ENCODE measurements around the gene ALDH3A2.

GRCh38 chr17:19654896-19655295 lies 6.3 kb downstream of the ALDH3A2 start:
- TF ChIP-seq ZFP30 (CRISPR knock-in tag; IDR thresholded peaks at IDR 0.05) (no peak), GLIS3 (CRISPR knock-in tag; IDR thresholded peaks at IDR 0.05) (no peak)

All from SK-N-SH treated with all-trans-retinoic acid at 6 μM for 48 hours (cell line).